ENCODE measurements around the gene RBM33. TPM values are rescaled to one million over a fixed set of nuclear protein-coding genes. Genes with fewer than 3 reads are reported as not detected.

The RBM33 gene
- total and polyA plus RNA-seq, 10 of the 15 experiments (the other 5 are each of a cell fraction or from before 2014, with no cell fraction given) = 4.7 to 67.2 (median 24.3) TPM

GRCh38 chr7:155700847-155701246 is 56.4 kb downstream of the RBM33 start:
- FAIRE-seq = no peak
- ChIA-PET SMC1A (ENCODE audit: uncharacterized antibody, unreplicated experiment) (interaction anchor here (0.9 to 4.0 kb wide), 3 partner anchors 9 to 102 kb away, joined by 4 to 17 read pairs (median 16); no protein-coding TSS in a partner anchor), RAD21 (ENCODE audit: unreplicated experiment) (no interaction called here), POLR2A (interaction anchor here (1.0 to 1.5 kb wide), 2 partner anchors 8 to 9 kb away, joined by 3 to 5 read pairs; no protein-coding TSS in a partner anchor), CTCF (interaction anchor here (0.6 to 5.3 kb wide), 5 partner anchors 8 to 153 kb away, joined by 3 to 48 read pairs (median 5); no protein-coding TSS in a partner anchor)
- DNase-seq (ENCODE audit: low read depth, low spot score) = no peak
- Histone ChIP-seq H3K9ac (ENCODE audit: control insufficient read depth, insufficient read depth, low read length) (no peak overlapping the region), H4K20me1 (ENCODE audit: control insufficient read depth, insufficient read depth) (no peaks in the 10 kb centered on the region), H3K27me3 (replicated peaks in 1 of 2; ENCODE audit: control insufficient read depth in 2 of 2, insufficient read depth in 2 of 2, low read length in 1 of 2) (no peaks in the 10 kb centered on the region), H3K4me1 (ENCODE audit: control insufficient read depth, insufficient read depth, low read length) (no peaks in the 10 kb centered on the region), H3K27ac (ENCODE audit: control insufficient read depth, insufficient read depth) (no peak overlapping the region), H3K79me2 (ENCODE audit: control insufficient read depth, insufficient read depth, low read length) (peaks cover 32% of the 10 kb centered on the region), H3K36me3 (ENCODE audit: control insufficient read depth in 2 of 2, insufficient read depth in 2 of 2, low read length in 1 of 2) (peaks cover 6 to 16% of the 10 kb centered on the region in 2 experiments; a peak in 3 of 4 replicates), H3K4me3 (no peak overlapping the region), H3K4me2 (ENCODE audit: control insufficient read depth, insufficient read depth) (no peak overlapping the region), H2AFZ (ENCODE audit: control insufficient read depth, low read depth, low read length) (no peak overlapping the region), H3K9me3 (replicated peaks; ENCODE audit: control insufficient read depth, insufficient read depth, low read length) (no peaks in the 10 kb centered on the region)
- no peak for ATAC-seq
- in situ Hi-C loops (cut with MboI) (no loop called here), intact Hi-C loops (cut with micrococcal nuclease; ENCODE audit: unreplicated experiment) (no loop called here)
- no TSS peak for BruUV-seq (replicated peaks)
- 96% methylated on average over 6 of the region's 6 CpGs for WGBS (ENCODE audit: insufficient coverage, insufficient replicate concordance, low lambda C conversion rate, missing lambda C conversion rate)
- TF ChIP-seq NFYB (IDR thresholded peaks at IDR 0.05; ENCODE audit: insufficient read depth, low read depth, low read length) = no peak
- no peak for TF ChIP-seq IKZF2 (IDR thresholded peaks at IDR 0.05)
- TF ChIP-seq POLR2AphosphoS2 (IDR thresholded peaks at IDR 0.05; ENCODE audit: low read depth, low read length) = no peak
- no peak for TF ChIP-seq ATF3 (IDR thresholded peaks at IDR 0.05; ENCODE audit: borderline replicate concordance, extremely low read depth, low read depth, low read length)
- no peak for TF ChIP-seq CREM (IDR thresholded peaks at IDR 0.05; ENCODE audit: low read depth)
- no peak for TF ChIP-seq CBX5 (IDR thresholded peaks at IDR 0.05; ENCODE audit: low read depth)
